GM18951 (cell line): Measurements from ENCODE around the gene CCDC138.

Source experiments
- POLR2A ChIP-seq: IDR thresholded peaks from 4 replicates; pipeline ENCODE4 v1.6.1; 2011; ENCODE audit warnings: mild to moderate bottlenecking; ENCODE audit not compliant: insufficient read length, insufficient read depth; ENCODE audit errors: extremely low read depth
- in situ Hi-C: fragments of 300-500 bp; cut with MboI; formaldehyde crosslinking; loops from one replicate; pipeline ENCODE4 v1.12.0; 2022; ENCODE audit warnings: low sequenced_read_pairs, mixed read lengths, inconsistent platforms; ENCODE audit not compliant: unreplicated experiment

Gene CCDC138

GRCh38 chr2:108810993-108811957 is 24.7 kb downstream of the CCDC138 start:
- no peak for TF ChIP-seq POLR2A
- in situ Hi-C loops, result no loop called here

DNA sequence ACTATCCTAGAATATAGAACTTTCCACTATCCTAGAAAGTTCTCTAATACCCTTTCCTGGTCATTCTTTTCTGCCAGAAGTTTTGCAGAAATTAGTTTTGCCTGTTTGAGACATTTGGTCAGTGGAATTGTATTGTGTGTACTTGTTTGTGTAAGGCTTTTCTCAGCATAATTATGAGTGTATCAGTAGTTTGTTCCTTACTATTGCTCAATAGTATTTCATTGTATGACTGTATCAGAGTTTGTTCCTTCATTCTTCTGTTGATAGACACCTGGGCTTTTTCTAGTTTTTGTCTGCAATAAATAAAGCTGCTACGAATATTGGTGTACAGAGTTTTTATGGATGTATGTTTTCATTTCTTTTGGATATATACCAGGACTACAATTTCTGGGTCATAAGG is 27.2 kb downstream of the CCDC138 start:
- in situ Hi-C loops, result no loop called here
- TF ChIP-seq POLR2A, result no peak

DNA sequence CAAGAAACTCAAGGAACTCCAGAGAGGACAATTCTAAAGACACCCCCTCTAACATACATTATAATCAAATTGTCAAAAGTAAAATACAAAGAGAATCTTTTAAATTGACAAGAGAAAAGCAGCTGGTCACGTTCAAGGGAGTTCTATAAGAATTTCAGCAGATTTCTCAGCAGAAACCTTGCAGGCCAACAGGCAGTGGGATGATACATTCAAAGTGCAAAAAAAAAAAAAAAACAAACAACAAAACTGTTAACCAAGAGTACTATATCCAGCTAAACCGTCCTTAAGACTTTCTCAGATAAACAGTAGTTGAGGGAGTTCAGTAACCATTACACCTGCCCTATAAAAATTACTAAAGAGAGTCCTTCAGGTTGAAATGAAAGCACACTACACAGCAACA is 33.9 kb downstream of the CCDC138 start:
- TF ChIP-seq POLR2A, result no peak

DNA sequence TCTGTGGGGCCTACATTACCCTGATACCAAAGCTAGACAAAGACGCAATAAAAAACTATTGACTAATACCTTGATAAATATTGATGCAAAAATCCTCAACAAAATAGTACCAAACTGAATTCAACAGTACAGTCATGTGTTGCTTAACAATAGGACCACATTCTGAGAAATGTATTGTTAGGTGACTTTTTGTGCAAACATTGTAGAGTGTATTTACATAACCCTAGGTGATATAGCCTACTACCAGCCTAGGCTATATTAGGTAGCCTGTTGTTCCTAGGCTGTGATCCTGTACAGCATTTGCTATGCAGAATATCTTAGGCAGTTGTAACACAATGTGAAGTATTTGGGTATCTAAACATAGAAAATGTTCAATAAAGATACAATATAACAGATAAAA is 36.7 kb downstream of the CCDC138 start:
- no peak for TF ChIP-seq POLR2A
- in situ Hi-C loops, result no loop called here

More for the DNA sequence above, 33.9 kb downstream of the CCDC138 start:
- in situ Hi-C loops, result no loop called here

- in situ Hi-C loops, result no loop called here
- no peak for TF ChIP-seq POLR2A
Measured at GRCh38 chr2:108824316-108825070, 37.9 kb downstream of the CCDC138 start.

DNA sequence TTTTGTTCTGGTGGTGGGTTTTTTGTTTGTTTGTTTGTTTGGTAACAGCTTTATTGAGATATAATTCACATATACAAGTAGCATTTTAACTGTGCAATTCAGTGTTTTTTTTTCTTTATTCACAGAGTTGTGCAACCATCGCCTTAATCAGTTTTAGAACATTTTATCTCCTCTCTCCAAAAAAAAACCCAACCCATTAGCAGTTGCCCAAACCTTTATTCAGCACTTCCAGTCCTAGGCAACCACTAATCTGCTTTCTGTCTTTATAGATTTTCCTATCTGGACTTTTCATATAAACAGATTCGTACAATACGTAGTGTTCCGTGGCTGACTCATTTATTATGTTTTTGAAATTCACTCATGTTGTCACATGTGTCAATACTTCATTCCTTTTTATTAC is 38.7 kb downstream of the CCDC138 start:
- TF ChIP-seq POLR2A, result no peak
- in situ Hi-C loops, result no loop called here

DNA sequence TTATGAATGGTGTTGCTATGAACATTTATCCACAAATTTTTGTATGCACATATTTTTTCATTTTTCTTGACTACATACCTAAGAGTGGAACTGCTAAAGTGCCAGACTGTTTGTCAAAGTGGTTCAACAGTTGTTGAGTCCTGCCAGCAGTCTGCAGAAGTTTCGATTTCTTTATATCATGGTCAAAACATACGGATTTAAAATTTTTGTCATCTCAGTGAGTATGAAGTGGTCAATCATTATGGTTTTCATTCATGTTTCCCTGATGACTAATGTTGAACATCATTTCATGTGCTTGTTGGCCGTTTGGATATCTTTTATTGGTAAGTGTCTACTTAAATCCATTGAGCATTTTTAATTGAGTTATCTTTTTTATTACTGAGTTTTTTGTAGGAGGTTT is 39.2 kb downstream of the CCDC138 start:
- TF ChIP-seq POLR2A, result no peak
- in situ Hi-C loops, result no loop called here

- TF ChIP-seq POLR2A, result no peak
- in situ Hi-C loops, result no loop called here
Measured at GRCh38 chr2:108829578-108830310, 43.2 kb downstream of the CCDC138 start.

- no peak for TF ChIP-seq POLR2A
- in situ Hi-C loops, result no loop called here
Measured at GRCh38 chr2:108833219-108833618, 46.6 kb downstream of the CCDC138 start.

GRCh38 chr2:108834620-108835019 is 48.0 kb downstream of the CCDC138 start:
- in situ Hi-C loops, result no loop called here
- no peak for TF ChIP-seq POLR2A

DNA sequence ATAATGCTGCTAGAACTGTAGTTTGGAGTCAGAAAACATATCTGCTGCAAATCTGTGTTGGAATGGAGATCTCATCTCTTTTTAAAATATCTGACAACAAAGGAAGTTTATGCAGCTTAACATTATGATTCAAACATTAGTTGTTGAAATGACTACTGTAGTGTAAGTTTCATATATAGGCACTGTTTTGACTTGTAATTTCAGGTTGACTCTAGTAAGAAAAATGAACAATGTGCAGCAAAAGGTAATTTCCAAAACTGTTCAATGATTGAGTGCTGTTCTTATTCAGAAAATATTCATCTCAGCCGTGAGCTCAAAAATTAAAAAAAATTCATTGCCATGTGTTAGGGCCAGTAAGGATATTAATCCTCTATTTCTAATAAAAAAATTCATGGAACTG is 48.5 kb downstream of the CCDC138 start:
- no peak for TF ChIP-seq POLR2A
- in situ Hi-C loops, result no loop called here

- TF ChIP-seq POLR2A, result no peak
- in situ Hi-C loops, result no loop called here
Measured at GRCh38 chr2:108837198-108837597, 50.6 kb downstream of the CCDC138 start.

GRCh38 chr2:108841506-108841905 is 54.9 kb downstream of the CCDC138 start:
- no peak for TF ChIP-seq POLR2A
- in situ Hi-C loops, result no loop called here
